NCI-H69 (cell line): ENCODE results near the gene SRRT.

Source experiments
- DNase-seq: peaks from one replicate; lab custom pipeline; 2025; lab: John Stamatoyannopoulos, UW

The SRRT gene, protein sequence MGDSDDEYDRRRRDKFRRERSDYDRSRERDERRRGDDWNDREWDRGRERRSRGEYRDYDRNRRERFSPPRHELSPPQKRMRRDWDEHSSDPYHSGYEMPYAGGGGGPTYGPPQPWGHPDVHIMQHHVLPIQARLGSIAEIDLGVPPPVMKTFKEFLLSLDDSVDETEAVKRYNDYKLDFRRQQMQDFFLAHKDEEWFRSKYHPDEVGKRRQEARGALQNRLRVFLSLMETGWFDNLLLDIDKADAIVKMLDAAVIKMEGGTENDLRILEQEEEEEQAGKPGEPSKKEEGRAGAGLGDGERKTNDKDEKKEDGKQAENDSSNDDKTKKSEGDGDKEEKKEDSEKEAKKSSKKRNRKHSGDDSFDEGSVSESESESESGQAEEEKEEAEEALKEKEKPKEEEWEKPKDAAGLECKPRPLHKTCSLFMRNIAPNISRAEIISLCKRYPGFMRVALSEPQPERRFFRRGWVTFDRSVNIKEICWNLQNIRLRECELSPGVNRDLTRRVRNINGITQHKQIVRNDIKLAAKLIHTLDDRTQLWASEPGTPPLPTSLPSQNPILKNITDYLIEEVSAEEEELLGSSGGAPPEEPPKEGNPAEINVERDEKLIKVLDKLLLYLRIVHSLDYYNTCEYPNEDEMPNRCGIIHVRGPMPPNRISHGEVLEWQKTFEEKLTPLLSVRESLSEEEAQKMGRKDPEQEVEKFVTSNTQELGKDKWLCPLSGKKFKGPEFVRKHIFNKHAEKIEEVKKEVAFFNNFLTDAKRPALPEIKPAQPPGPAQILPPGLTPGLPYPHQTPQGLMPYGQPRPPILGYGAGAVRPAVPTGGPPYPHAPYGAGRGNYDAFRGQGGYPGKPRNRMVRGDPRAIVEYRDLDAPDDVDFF

GRCh38 chr7:100874577-100875355, at the start of gene SRRT:
TSS of gene SRRT (plus strand) at chr7:100875103. CDS start at chr7:100875591, 488 bp downstream.
- DNase-seq: peak; percentile 100

- peak; percentile 79 for DNase-seq
Observed at GRCh38 chr7:100825215-100825671, 49.7 kb upstream of the SRRT start.

DNA sequence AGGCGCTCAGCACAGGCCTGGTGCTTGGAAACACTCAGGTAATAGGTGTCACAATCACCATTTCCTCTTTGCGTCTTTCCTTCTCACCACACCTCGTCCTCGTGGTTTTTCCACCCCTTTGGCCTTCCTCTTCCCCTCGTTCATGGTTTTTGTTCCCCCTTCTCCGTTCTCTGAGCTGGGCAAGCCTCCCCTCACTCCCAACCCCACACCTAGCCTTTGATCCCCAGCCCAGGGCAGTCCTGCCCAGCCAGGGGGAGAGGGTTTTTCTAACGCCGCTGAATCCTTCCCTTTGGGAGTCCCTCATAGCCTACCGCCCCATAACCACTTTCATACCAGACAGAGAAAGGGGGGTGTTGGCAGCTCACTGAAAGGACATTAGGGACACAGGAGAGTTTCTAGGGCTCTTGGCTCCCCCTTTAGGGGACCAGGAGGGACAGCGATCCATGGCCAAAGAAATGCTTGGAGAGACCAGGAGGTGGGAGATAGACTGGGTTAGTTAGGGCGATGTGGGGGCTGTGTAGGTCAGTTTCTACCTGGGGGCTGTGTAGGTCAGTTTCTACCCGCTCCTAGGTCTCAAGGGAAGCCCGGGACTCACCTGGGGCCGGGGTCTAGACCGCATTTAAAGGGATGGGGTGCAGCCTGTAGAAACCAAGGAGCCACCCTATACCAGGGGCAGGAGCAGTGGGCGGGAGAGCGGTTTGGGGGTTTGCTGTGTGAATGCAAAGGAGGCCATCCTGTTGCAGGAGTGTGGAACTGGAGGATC, 49.0 kb upstream of the SRRT start:
- DNase-seq: peak; percentile 44

DNA sequence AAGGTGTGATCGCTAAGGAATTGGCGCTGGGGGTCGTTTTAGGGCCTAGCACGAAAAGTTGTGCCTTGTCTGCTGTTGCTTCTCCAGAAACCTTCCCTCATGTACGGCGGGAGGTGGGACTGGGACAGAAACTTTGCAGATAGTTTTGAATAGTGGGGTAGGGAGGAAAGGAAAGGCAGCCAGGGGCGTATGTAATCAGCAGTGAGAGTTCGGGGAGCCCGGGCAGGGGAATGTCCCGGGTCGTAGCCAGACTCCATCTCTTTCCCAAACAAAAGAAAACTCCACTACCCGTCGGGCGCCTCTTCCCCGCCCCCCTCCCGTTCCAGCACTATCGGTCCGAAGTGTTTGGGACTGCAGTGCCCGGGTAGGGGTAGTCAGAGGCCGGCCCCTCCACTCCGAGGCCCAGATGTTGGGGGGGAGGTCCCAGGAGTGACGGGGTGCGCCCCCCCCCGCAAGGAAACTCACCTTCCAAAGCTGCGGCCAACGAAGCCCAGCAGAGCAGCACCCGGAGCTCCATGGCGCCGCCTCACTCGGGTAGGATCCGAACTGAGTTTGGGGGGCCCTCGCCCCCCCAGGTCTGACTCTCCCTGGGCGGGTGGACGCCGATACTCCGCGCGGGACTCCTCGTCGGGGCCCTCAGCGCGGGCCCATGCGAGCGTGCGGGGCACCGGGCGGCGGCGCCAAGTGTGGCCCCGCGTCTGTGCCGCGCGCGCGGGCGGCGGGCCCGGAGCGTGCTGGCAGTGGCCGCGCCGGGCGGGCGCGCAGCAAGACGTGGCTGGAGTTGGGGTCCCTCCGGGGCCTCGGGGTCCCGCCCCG, 48.2 kb upstream of the SRRT start:
- DNase-seq: peak; percentile 38

- DNase-seq: peak; percentile 59
Observed at GRCh38 chr7:100827330-100828226, 47.3 kb upstream of the SRRT start, which contains the start of gene EPHB4. TSS of gene EPHB4 (minus strand) at chr7:100827523. CDS start at chr7:100827030, 493 bp downstream.

- DNase-seq: no peak
Observed at GRCh38 chr7:100829150-100829716, 45.7 kb upstream of the SRRT start.

- no peak for DNase-seq
Observed at GRCh38 chr7:100830396-100830795, 44.5 kb upstream of the SRRT start.

DNA sequence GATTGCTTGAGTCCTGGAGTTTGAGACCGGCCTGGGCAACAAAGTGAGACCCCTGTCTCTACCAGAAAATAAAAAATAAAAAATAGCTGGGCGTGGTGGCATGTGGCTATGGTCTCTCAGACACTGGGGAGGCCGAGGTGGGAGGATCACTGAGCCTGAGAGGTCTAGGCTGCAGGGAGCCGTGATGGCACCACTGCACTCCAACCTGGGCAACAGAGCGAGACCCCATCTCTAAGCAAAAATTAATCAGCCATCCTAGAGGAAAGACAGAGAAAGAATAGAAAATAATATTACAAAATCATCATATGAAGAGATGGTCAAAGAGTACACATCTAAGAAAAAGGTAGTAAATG, 42.6 kb upstream of the SRRT start:
- no peak for DNase-seq

DNA sequence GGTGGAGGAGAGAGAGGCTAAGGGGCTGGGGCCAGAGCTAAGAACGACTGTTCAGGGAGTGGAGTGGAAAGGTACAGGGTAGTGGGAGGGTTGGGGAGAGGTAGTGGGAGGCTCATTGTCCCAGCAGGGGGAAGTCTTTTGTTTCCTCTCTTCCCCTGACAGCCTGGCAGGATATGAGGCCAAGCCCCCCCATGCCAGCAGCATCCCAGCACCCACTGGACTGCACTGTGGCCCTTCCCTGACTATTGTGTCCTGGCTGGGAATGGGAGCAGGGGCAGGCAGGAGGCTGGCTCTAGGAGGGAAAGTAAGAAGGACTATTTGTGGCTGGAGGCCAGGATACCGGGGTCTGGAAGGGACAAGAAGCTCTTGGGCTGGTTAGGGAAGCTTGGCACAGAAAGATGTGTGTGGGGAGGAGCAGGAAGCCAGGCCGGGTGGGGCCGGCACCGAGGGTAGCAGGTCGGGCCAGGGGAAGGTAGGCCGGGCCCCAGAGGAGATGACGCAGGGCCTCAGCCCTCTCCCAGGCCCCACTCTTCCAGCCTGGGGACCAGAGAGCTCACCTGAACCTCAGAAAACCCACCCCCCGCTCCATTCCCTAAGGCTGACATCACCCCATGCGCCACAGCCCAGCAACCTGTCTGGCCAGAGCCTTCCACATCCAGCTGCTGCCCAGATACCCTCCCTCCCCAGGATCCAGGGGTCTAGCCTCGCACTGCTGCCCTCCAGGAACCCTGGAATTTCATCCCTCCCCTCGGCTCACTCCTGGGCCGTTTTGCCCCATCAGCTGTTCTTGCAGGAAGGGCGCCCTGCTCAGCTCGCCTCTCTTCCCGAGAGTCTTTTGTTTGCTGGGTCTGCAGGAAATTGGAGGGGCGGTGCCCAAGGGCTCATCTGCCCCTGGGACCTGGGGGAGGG, 38.7 kb upstream of the SRRT start:
- peak; percentile 94 for DNase-seq

DNA sequence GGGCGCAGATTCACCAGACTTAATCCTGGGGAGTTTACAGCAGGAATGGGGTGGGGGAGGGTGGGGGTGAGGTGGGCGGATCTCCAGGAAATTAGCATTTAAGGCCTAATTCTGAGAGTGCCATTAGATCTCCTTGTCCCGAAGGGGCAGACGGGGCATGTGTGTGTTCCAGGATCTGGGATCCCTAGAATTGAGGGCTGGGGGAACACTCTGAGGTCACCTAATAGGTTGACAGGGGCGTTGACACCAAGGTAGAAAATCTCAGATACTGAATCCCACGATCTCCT, 38.1 kb upstream of the SRRT start:
- no peak for DNase-seq

DNA sequence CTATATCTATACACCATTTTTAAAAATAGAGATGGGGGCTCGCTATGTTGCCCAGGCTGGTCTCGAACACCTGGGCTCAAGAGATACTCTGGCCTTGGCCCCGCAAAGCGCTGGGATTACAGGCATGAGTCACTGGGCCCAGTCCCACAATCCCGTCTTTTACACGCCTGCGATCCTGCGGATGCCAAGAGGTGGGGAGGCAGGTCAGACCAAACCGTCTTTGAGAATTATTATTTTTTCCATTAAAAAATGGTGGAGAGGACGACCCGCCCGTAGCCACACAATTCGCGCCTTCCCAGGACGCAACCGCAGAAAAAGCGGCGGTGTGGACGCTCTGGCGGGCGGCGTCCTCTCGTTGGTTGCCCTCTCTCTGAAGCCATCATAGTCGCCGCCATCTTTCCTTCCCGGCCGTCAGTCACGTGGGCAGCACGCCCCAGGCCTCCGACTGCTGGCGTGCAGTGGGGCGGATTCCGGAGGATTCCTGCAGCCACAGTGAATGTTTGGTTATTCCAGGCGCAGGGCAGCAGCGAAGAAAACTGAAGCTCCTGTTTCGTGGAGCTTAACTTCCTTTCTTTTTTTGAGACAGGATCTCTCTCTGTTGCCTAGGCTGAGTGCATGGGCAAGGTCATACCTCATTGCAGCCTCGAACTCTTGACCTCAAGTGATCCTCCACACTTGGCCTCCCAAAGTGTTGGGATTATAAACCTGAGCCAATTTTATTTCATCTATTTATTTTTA, 37.6 kb upstream of the SRRT start:
- peak; percentile 98 for DNase-seq

GRCh38 chr7:100839361-100839760, 35.5 kb upstream of the SRRT start:
- no peak for DNase-seq

DNA sequence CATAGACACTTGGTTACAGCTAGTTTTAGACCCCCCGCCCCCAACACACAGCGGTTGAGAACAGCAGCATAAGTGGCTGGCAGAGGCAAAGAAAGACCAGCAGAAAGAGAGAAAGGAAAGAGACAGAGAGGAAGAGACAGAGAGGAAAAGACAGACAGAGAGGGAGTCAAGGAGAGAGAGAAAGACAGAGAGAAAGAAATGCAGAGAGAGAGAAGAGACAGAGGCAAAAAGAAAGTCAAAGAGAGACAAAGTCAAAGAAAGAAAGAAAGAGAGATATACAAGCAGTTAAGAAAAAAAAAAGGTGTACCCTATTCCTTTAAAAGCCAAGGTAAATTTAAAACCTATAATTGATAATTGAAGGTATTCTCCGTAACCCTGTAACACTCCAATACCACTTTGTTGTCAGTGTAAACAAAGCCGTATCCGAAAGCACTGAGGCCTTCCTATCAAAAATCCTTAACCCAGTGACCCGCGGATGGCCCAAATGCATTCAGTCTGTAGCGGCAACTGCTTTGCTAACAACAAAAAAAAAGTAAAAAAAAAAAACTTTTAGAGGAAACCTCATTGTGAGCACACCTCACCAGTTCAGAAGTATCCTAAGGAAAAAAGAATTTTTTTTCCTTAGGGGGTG, 34.3 kb upstream of the SRRT start:
- no peak for DNase-seq

DNA sequence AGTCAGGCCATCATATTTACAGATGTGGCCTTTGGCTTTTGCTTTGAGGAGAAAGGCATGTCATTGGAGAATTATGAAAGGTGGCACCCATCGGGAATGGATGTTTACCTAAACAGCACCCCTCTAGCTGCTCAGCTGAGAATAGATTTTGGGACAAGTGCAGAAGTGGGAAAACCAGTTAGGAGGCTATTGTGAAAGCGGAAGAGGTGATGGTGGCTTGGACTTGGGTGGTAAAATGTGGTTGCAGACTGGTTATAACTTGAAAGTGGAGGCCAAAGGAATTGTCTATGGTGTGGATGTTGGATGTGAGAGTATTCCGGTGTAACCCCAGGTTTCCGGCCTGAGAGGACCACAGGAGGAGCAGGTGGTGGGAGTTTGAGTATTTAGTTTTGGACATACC, 27.5 kb upstream of the SRRT start:
- DNase-seq: no peak

DNA sequence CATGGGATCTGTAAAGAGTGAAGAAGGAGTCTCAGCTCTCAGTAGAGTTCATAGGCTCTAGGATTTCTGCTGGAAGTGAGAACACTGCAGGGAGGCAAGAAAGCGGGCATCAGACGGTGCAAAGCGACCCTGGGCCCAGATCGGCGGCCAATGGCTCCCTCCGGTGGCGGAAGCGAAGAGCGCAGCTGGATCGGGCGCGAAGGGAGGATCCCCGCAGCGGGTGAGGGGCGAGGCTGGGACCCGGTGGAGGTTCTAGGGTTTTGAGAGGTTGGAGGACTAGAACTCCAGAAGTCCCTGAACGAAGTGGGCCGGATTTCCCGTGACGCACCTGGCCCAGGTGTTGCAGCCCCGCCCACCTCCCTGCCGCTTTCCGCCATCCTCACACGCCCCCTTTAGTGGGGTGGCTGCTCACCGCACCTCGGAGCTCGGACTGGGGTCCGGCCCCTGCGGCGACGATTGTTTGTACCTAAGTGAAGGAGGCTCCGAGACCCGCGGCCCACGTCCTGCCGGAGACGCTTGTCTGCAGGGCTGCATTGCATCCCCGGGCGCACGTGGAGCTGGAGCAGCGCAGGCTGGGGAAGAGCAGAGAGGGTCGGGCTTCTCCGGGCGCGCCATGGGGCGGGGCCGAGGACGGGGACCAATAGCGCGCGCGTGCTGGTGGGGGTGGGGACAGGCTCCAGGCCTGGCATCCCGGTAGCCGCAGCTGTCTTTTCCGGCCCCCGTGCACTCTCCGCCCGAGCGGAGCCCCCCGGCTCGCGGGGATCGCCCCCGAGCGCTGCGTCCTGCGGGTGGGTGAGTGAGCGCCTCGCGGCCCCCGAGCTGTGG, 22.6 kb upstream of the SRRT start, which contains the start of gene SLC12A9:
Gene SLC12A9 (plus strand): TSS at position 666 of the 825 bp plus-strand sequence. CDS start 1,485 bp downstream, outside the sequence.
- peak; percentile 96 for DNase-seq
